B cell (primary cell): ENCODE data around the gene NTN5. TPM values are rescaled to one million over a fixed set of nuclear protein-coding genes. Genes with fewer than 3 reads are reported as not detected.

Source experiments
- ATAC-seq: fragments of 200-7000 bp; cut with Tn5 transposase; one replicate; pipeline ENCODE4 v1.10.0; 2021; ENCODE audit warnings: low read depth, mild to moderate bottlenecking, moderate number of reproducible peaks, moderate library complexity
- CTCF ChIA-PET: fragments of 350-600 bp; sonication (Branson Sonifier 250); formaldehyde crosslinking; loops from one replicate; lab custom pipeline; 2021; ENCODE audit warnings: antibody characterized with exemption, inconsistent platforms; lab: Charles Lee
- POLR2A ChIA-PET: fragments of 350-600 bp; sonication (Branson Sonifier 250); formaldehyde crosslinking; loops from one replicate; lab custom pipeline; 2021; ENCODE audit warnings: antibody characterized with exemption; lab: Charles Lee
- DNase-seq: peaks from one replicate; pipeline ENCODE4 v3.0.0; 2013
- H2AFZ ChIP-seq: 2 replicates; pipeline ENCODE4 v1.6.1; 2012; ENCODE audit warnings: mild to moderate bottlenecking, low read depth, low read length; ENCODE audit not compliant: insufficient read depth, poor library complexity, severe bottlenecking
- H3K27ac ChIP-seq, 2 donors: 1 replicate in 1 of 2; 2 replicates in 1 of 2; pipeline ENCODE4 v1.5.1; 2012 to 2013; ENCODE audit warnings: low read length in 2 of 2, mild to moderate bottlenecking in 2 of 2, moderate library complexity in 1 of 2
- H3K27me3 ChIP-seq, 4 experiments: fragments of 200-600 bp in 1 of 4; sonication (generic) in 1 of 4; replicated peaks in 1 of 4; 1 replicate in 2 of 4; 2 replicates in 2 of 4; pipeline versions ENCODE4 v1.6.1 to v1.7.0; 2013 to 2016; ENCODE audit warnings: low read length in 3 of 4, mild to moderate bottlenecking in 2 of 4, mixed read lengths in 1 of 4, moderate library complexity in 1 of 4; ENCODE audit not compliant: insufficient read depth in 4 of 4, control insufficient read depth in 3 of 4; ENCODE audit errors: control extremely low read depth in 1 of 4
- H3K36me3 ChIP-seq, 2 experiments: replicated peaks in 1 of 2; 1 replicate in 1 of 2; 2 replicates in 1 of 2; pipeline versions ENCODE4 v1.6.1 to v1.7.1; 2013; ENCODE audit warnings: low read length in 1 of 2; ENCODE audit not compliant: insufficient read depth in 2 of 2, control insufficient read depth in 1 of 2; ENCODE audit errors: control extremely low read depth in 1 of 2, extremely low read depth in 1 of 2
- H3K4me1 ChIP-seq, 2 donors: fragments of 200-600 bp in 1 of 2; sonication (generic) in 1 of 2; 1 replicate in 1 of 2; 2 replicates in 1 of 2; pipeline versions ENCODE4 v1.5.1 to v1.6.1; 2013 to 2017; ENCODE audit warnings: low read length in 2 of 2; ENCODE audit not compliant: control insufficient read depth in 2 of 2, insufficient read depth in 2 of 2
- H3K4me2 ChIP-seq: replicated peaks from 2 replicates; pipeline ENCODE3; 2012; ENCODE audit warnings: mild to moderate bottlenecking, low read depth, low read length; ENCODE audit not compliant: poor library complexity, severe bottlenecking
- H3K4me3 ChIP-seq, 5 experiments: fragments of 200-600 bp in 1 of 5; sonication (generic) in 1 of 5; 1 replicate in 3 of 5; 2 replicates in 2 of 5; pipeline versions ENCODE4 v1.5.1 to v1.7.0; 2011 to 2016; ENCODE audit warnings: low read length in 4 of 5, mild to moderate bottlenecking in 4 of 5, low read depth in 2 of 5, control low read depth in 1 of 5, moderate library complexity in 1 of 5; ENCODE audit not compliant: insufficient read depth in 1 of 5; ENCODE audit errors: control extremely low read depth in 1 of 5, extremely low read depth in 1 of 5
- H3K79me2 ChIP-seq: fragments of 200-600 bp; sonication (generic); one replicate; pipeline ENCODE4 v1.6.0; 2016; ENCODE audit warnings: low read length; ENCODE audit not compliant: control insufficient read depth, insufficient read depth
- H3K9ac ChIP-seq: fragments of 200-600 bp; sonication (generic); 2 replicates; pipeline ENCODE4 v1.6.1; 2017; ENCODE audit warnings: mild to moderate bottlenecking, low read length, moderate library complexity
- H3K9me3 ChIP-seq, 3 donors: one replicate each; pipeline versions ENCODE4 v1.6.1 to v1.7.1; 2013; ENCODE audit warnings: low read length in 2 of 3; ENCODE audit not compliant: control insufficient read depth in 2 of 3, insufficient read depth in 1 of 3; ENCODE audit errors: control extremely low read depth in 1 of 3
- H4K20me1 ChIP-seq: 2 replicates; pipeline ENCODE4 v1.6.0; 2012; ENCODE audit warnings: mild to moderate bottlenecking, low read length; ENCODE audit not compliant: insufficient read depth, control insufficient read depth, poor library complexity, severe bottlenecking
- H3K27ac Mint-ChIP-seq: one replicate; pipeline ENCODE4 v1.8.0; 2021; ENCODE audit warnings: mixed read lengths
- H3K27me3 Mint-ChIP-seq: one replicate; pipeline ENCODE4 v1.8.0; 2021; ENCODE audit warnings: mixed read lengths
- H3K4me1 Mint-ChIP-seq: one replicate; pipeline ENCODE4 v1.8.0; 2021; ENCODE audit warnings: mixed read lengths
- H3K4me3 Mint-ChIP-seq: one replicate; pipeline ENCODE4 v1.8.0; 2021; ENCODE audit warnings: mixed read lengths
- H3K9me3 Mint-ChIP-seq: one replicate; pipeline ENCODE4 v1.8.0; 2022; ENCODE audit warnings: mixed read lengths; ENCODE audit not compliant: insufficient read depth
- EZH2 ChIP-seq: IDR thresholded peaks from 2 replicates; pipeline ENCODE4 v1.6.1; 2012; ENCODE audit warnings: borderline replicate concordance, low read depth, mild to moderate bottlenecking, moderate library complexity, low read length; ENCODE audit not compliant: insufficient read depth, poor library complexity, severe bottlenecking
- WGBS: methylation state at CpG from one replicate; pipeline ENCODE4 v1.1.5; 2013; ENCODE audit warnings: missing lambda C conversion rate; ENCODE audit not compliant: insufficient coverage; 5-methylcytosine and 5-hydroxymethylcytosine counted together
- intact Hi-C: fragments of 100-400 bp; cut with micrococcal nuclease; formaldehyde crosslinking; loops from one replicate; pipeline ENCODE4 v1.10.0; 2022
- polyA plus RNA-seq: library from polyadenylated mRNA; depleted of rRNA; stranded (reverse); fragments of >200 nt; gene quantifications from 2 replicates; pipeline ENCODE4 v1.2.3, GENCODE V29; 2012
- total RNA-seq, 2 donors: library from RNA; stranded (reverse); fragments of 120-200 nt in 1 of 2; gene quantifications; 1 replicate in 1 of 2; 2 replicates in 1 of 2; pipeline versions ENCODE4 v1.2.3 to v1.2.4, GENCODE V29; 2013 to 2022
- TF ChIP-seq, protein P1 (sequence below): fragments of 200-600 bp; IDR thresholded peaks from one replicate; pipeline ENCODE4 v1.8.0; 2022; ENCODE audit warnings: antibody characterized with exemption, mild to moderate bottlenecking

The NTN5 gene
- total and polyA plus RNA-seq, 2 donors (not counting 1 experiment from before 2014, with no cell fraction given) = 1.2 to 1.8 TPM

- Histone ChIP-seq H3K9ac (no peak overlapping the region), H3K36me3 (peaks cover 0 to 40% of the 10 kb centered on the region in 2 experiments), H3K4me1 (peaks cover 14 to 22% of the 10 kb centered on the region in 2 donors), H3K27ac (no peak overlapping the region), H3K27me3 (no peaks in the 10 kb centered on the region), H3K79me2 (peaks cover 3% of the 10 kb centered on the region), H3K4me3 (no peak overlapping the region), H3K9me3 (peaks cover 0 to 10% (median 0%) of the 10 kb centered on the region in 3 donors), H2AFZ (no peak overlapping the region), H4K20me1 (peaks cover 39% of the 10 kb centered on the region), H3K4me2 (no peak overlapping the region)
- Mint-ChIP-seq H3K4me3 (no peak overlapping the region), H3K27me3 (no peaks in the 10 kb centered on the region), H3K27ac (peak overlapping the region; percentile 37), H3K4me1 (peaks cover 28% of the 10 kb centered on the region), H3K9me3 (no peaks in the 10 kb centered on the region)
- CTCF ChIA-PET = no interaction called here
- intact Hi-C loops = no loop called here
- DNase-seq = no peak
- no peak for ATAC-seq
- TF ChIP-seq, protein P1, sequence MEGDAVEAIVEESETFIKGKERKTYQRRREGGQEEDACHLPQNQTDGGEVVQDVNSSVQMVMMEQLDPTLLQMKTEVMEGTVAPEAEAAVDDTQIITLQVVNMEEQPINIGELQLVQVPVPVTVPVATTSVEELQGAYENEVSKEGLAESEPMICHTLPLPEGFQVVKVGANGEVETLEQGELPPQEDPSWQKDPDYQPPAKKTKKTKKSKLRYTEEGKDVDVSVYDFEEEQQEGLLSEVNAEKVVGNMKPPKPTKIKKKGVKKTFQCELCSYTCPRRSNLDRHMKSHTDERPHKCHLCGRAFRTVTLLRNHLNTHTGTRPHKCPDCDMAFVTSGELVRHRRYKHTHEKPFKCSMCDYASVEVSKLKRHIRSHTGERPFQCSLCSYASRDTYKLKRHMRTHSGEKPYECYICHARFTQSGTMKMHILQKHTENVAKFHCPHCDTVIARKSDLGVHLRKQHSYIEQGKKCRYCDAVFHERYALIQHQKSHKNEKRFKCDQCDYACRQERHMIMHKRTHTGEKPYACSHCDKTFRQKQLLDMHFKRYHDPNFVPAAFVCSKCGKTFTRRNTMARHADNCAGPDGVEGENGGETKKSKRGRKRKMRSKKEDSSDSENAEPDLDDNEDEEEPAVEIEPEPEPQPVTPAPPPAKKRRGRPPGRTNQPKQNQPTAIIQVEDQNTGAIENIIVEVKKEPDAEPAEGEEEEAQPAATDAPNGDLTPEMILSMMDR = no peak
- TF ChIP-seq EZH2 = no peak
- POLR2A ChIA-PET = interaction anchor here (0.6 to 1.9 kb wide), 2 partner anchors 8 to 236 kb away, joined by 4 to 6 read pairs; partner anchors contain the start of genes RPL18 and SPHK2
- WGBS = 90% methylated on average over 6 of the region's 6 CpGs
Measured at GRCh38 chr19:48627201-48627864, 45.5 kb downstream of the NTN5 start.

DNA sequence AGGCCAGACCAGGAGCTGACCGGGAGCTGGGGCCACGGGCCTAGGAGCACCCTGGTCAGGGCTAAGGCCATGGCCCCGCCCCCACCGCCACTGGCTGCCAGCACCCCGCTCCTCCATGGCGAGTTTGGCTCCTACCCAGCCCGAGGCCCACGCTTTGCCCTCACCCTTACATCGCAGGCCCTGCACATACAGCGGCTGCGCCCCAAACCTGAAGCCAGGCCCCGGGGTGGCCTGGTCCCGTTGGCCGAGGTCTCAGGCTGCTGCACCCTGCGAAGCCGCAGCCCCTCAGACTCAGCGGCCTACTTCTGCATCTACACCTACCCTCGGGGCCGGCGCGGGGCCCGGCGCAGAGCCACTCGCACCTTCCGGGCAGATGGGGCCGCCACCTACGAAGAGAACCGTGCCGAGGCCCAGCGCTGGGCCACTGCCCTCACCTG, 46.9 kb downstream of the NTN5 start:
- Mint-ChIP-seq H3K9me3 (no peaks in the 10 kb centered on the region), H3K27me3 (no peaks in the 10 kb centered on the region), H3K4me1 (peaks cover 28% of the 10 kb centered on the region), H3K4me3 (no peak overlapping the region), H3K27ac (no peak overlapping the region)
- H3K36me3 ChIP-seq = peaks cover 0 to 32% of the 10 kb centered on the region in 2 experiments
- H3K4me1 ChIP-seq = peaks cover 14 to 23% of the 10 kb centered on the region in 2 donors
- no peak for ATAC-seq
- no peak overlapping the region for H3K27ac ChIP-seq
- POLR2A ChIA-PET = interaction anchor here (0.7 kb wide), 1 partner anchor 52 kb away, joined by 5 read pairs; no protein-coding TSS in a partner anchor
- no peaks in the 10 kb centered on the region for H3K27me3 ChIP-seq
- CTCF ChIA-PET = no interaction called here
- H3K9ac ChIP-seq = no peak overlapping the region
- H3K79me2 ChIP-seq = peaks cover 1% of the 10 kb centered on the region
- peaks cover 31% of the 10 kb centered on the region for H4K20me1 ChIP-seq
- WGBS = 98% methylated on average over 30 of the region's 30 CpGs
- intact Hi-C loops = no loop called here
- H3K9me3 ChIP-seq = peaks cover 0 to 10% (median 0%) of the 10 kb centered on the region in 3 donors
- DNase-seq = no peak
- no peak overlapping the region for H2AFZ ChIP-seq
- H3K4me3 ChIP-seq = no peak overlapping the region
- no peak overlapping the region for H3K4me2 ChIP-seq
- no peak for TF ChIP-seq EZH2
